ENCODE results near the gene FUZ.

The FUZ gene

DNA sequence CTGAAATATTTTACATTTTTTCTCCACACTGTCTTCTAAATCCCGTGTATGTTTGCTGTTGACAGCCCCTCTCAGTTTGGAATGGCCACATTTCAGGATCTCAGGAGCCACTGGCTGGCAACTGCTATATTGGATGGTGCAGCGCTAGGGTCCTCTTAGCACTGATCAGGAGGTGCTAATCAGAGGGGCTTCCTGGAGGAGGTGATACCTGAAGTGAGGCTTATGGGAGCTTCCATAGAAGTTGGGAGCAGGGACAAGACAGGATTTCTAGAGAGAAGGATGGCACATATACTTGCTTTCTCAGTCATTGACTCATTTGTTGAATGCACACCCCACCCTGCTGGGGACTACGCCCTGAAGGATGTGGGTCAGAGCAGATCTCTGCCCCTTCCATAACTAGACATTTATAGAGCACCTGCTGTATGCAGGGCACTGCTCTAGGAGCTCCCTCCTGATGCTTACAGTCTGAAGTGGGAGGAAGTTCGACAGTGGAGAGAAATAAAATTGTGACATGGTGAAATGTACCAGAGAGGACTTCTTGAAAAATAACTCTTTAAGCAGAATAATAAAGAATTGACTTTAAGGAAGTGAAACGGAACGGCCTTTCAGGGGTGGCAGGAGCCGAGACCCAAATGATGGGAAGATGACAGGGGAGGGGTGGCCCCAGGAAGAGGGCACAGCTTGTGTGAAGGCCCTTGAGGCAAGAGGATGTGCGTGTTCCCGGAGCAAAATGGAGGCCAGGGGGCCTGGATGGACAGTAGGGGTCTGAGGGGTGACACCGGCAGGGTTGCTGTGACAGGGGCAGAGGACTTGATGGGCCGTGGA lies 33.1 kb downstream of the FUZ start:
- DNase-seq (ENCODE audit: low read depth): no peak

DNA sequence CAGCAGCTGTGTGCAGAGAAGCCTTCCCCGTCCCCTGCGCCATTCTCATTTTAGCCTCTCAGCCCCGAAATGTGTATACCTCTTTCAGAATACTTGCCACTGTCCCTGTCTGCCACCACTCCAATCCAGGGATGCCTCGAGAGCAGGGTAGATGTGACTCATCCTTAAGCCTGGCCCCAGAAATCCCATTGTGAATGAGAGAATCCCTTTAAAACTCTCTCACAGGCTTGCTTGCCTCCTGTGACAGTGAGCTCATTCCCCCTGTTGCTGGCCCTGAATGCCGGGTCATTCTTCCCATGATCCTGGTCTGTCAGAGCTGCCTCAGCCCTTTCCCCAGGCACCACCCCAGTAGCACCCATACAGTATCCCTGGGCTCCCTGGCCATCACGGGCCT lies 36.7 kb downstream of the FUZ start:
- DNase-seq (ENCODE audit: low read depth): no peak

DNA sequence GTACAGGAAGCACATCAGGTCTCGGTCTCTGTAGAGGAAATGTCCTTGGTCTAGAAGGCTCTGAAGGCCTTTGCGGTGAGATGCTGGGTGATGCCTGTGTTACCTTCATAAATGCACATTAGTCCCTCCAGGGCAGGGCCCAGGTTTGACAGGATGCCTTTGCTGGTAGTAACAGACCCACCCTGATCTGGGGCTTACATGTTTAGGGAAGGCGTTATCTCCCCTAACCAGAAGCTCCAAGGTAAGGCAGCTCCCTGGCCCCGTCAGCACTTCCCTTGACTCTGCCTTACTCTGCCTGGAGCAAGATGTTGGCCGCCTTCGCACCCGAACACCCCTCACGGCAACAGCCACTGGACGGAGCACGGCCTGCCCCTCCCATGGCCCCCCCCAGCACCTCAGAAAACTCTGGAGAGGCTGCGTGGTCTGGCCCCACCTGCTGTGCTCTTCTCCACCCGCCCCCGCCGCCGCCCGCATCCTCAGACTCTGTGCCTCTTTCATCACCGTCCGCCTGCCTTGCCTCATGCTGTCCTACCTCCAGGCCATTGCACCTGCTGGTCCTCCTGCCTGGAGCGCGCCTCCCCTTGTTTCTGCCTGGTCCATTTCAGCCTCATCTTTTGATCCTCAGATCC lies 37.2 kb downstream of the FUZ start:
- no peak for DNase-seq (ENCODE audit: low read depth)

DNA sequence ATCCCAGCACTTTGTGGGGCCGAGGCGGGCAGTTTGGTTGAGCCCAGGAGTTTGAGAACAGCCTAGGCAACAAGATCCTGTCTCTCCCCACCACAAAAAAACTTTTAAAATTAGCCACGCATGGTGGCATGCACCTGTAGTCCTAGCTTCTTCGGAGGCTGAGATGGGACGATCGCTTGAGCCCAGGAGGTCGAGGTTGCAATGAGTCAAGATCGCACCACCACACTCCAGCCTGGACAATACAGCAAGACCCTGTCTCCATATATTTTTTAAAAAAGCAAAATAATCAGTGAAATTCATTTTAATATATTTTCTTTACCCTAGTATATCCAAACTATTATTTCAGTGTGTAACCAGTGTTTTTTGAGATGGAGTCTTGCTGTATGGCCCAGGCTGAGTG lies 38.1 kb downstream of the FUZ start:
- no peak for DNase-seq (ENCODE audit: low read depth)

DNA sequence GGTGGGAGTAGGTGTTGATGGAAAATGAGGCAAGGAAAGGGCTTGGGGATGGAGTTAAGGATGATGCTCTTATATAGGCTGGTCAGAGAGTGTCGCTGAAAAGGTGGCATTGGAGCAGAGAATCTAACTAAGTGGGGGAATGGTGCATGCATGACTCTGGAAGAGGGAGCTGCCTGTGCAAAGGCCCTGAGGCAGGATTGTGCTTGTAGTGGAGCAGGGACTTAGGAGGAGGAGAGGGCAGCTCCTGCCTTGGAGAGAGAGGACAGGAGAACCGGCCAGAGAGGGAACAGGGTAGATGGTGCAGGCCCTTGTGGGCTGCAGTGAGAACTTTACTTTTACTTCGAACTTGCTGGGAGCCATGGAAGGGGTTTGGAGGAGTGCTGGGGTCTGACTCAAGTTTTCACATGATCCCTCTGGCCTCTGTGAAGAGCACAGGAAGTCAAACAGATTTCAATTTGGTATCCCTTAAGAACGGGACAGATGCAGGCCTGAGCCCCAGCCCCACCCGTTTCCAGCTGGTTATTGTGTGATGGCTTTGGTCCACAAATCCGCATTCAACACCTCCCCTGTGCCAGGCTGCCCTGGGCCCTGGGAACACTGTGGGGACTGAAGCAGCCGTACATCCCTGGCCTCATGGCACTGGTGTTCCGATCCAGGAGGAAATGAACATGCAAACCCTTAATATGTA lies 39.3 kb downstream of the FUZ start:
- no peak for DNase-seq (ENCODE audit: low read depth)

DNA sequence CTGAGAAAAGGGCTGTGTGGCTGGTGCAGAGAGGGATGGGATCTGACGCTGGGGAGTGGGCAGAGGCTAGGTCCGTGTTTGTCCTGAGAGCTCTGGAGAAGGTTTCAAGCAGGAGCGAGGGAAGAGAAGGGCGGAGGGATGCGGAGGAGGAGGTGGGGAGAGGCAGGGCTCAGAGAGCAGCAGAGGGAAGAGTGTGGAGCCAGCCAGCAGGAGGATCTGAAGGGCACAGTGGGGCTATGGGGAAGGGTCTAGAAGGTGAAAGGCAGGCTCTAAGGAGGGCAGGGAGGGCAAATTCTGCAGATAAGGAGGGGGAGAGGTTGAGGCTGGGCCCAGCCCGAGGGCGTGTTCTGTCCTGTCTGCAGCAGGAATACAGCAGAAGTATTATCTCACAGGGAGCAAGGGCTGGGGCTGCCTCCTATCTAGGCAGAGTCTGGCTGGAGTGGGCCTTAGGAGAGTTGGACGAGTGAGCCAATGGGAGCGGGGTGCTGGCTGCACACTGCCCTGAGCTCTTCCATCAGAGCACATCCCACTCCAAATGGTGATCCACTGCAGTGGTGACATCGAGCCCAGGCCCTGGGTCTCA lies 40.2 kb downstream of the FUZ start:
- no peak for DNase-seq (ENCODE audit: low read depth)

DNA sequence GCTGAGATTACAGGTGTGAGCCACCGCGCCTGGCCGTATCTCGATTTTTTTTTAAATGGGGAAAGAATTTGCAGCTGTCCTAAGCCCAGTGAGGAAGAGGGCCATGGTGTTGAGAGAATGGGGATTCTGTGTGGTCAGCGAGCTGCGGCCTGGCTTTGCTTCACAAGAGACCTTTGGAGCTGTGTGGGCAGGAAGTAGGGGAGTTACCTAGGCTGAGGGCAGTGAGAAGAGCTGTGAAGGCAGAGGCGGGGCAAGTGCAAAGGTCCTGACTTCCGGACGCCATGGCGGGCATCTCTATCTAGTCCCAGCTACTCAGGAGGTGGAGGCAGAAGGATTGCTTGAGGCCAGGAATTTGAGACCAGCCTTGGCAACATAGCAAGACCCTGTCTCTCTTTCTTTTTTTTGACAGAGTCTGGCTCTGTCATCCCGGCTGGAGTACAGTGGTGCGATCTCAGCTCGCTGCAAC lies 41.4 kb downstream of the FUZ start:
- no peak for DNase-seq (ENCODE audit: low read depth)

DNA sequence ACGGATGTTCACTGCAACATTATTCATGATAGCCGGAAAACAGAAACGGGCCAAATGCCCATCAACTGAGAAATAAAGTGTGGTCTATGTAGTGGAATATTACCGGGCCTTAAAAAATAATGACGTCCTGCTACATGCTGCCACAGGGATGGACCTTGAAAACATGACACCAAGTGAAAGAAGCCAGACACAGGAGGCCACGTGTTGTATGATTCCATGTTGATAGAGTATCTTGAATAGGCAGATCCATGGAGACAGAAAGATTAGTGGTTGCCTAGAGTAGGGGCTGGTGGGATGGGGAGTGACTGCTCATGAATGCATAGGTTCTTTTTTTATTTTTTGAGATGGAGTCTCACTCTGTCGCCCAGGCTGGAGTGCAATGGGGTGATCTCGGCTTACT lies 42.6 kb downstream of the FUZ start:
- DNase-seq (ENCODE audit: low read depth): no peak

DNA sequence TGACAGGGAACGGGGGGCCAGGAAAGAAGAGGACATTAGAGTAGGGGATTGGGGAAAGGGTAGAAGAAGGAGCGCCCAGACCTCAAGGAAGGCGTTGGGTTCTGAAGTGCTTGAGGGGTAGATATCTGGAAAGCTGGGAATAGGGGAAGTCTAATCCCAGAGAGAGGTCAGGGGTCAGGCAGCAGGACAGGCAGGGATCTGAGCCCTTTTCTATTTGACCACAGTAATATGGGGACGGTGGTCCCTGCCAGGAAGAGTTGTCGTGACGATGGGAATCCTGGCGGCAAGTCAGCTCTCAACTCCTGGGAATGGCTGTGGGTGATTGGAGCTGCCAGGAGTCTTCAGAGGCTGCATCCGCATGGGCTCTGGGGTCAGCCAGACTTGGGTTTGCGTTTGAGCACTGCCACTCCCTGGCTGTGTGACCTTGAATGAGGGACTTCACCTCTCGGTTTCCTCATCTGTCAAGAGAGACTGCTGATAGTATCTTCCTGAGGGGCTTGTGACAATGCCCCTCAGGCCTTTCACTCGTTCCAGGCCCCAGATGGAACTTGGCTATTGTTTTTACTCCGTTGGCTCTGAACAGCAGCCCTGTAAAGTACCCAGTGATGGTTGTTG lies 45.0 kb downstream of the FUZ start:
- no peak for DNase-seq (ENCODE audit: low read depth)

DNA sequence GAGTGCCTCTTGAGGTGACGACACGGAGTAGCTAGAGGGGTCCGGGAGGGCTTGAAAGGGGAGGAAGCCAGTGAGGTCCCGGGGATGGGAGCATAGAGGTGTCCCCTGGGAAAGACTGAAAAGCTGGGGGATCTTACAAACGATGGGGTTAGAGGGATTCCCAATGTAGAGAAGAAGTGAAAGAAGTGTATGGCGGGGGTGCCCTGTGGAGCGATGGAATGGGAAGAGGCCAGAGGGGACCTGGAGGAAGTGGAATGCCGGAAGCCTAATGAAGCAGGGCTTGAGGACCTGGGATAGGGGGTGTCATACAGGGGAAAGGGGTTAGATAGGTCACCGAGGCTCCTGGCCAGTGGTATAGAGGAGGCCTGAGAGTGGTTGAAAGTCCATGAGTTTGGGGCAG lies 45.7 kb downstream of the FUZ start:
- DNase-seq (ENCODE audit: low read depth): no peak

DNA sequence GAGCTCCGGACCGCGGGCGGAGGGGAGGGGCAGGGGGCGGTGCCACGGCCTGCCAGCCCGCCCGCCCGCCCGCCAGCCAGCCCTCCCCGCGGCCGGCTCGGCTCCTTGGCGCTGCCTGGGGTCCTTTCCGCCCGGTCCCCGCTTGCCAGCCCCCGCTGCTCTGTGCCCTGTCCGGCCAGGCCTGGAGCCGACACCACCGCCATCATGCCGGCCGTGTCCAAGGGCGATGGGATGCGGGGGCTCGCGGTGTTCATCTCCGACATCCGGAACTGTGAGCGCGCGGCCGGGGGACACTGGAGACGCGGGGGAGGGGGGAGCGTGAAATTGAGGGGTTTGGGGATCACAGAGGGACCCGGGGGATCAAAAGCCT lies 46.2 kb downstream of the FUZ start, which contains the start of gene AP2A1:
AP2A1 (plus strand) TSS at position 72 of the 370 bp plus-strand sequence; CDS start at position 205, 133 bp downstream.
- no peak for DNase-seq (ENCODE audit: low read depth)

DNA sequence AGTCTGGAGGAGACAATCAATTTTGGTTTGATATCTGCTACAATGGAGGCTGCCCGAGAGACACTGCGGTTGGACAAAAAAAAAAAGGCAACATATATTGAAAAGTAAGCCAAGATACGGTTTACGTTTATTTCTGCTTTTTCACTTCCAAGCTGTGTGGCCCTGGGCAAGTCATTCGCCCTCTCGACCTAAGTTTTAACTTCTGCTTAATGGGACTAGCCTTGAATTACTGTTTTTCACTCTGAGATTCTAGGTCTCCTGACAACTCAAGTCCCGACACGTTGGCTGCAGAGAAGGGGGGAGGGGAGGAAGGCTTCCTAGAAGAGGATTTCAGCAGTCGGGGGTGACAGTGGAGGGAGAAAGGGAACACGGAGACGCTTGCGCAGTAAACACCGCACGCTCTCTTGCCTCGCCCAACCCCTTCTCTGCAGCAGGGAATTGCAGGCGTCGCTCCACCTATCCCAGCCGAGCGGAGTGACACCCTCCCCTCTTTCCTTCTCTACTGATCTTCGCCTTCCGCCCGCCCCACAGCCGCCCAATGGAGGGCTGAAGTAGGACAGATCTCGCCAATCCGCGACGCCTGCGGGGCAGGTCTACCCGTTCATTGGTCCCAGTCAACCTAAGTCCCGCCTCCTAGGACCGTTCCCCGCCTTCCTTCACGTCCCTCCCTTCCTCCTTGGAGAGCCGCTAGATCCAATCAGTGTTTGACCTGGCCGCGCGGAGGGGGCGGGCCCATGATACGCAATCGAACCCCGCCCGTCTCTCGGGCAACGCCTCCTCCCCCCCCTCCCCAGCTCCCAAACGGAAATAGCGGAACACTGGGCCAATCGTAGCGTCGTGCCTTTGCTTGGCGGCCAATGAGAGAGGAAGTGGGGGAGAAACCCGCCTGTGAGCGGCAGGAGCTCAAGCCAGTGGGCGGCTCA lies 46.8 kb downstream of the FUZ start:
- DNase-seq (ENCODE audit: low read depth): peak; percentile 99

DNA sequence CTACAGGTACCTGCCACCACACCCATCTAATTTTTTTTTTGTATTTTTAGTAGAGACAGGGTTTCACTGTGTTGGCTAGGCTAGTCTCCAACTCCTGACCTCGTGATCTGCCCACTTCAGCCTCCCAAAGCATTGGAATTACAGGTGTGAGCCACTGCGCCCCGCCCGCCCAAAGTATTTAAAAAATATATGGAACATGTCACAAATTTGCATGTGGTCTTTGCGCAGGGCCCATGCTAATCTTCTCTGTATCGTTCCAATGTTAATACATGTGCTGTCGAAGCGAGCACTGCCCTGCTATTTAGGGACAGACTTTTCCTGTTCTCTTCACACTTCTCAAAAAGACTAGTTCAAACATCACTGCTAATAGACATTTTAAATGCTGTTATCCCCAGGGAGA lies 48.8 kb downstream of the FUZ start:
- DNase-seq (ENCODE audit: low read depth): no peak

DNA sequence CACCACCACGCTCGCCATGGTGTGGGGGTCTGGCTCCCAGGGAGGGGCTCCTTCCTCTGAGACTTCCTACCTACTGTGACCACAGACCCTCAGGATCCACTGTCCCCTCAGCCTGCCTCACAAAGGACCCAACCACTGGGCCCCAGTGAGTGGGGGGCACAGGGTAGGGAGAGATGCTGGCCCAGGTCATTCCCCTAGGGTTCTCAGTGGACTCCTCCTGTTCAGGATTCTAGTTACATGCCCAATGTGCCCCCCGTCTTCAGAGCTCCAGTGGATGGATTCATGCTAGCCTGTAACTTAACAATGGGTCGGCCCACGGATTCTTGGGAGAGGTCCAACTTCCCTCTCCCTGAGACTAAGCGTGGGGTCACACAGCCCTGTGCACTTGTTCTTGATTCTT lies 49.9 kb downstream of the FUZ start, which contains the start of gene TSKS:
TSKS (minus strand) TSS at position 77 of the 400 bp plus-strand sequence; CDS start at position 18, 59 bp downstream.
- no peak for DNase-seq (ENCODE audit: low read depth)

DNA sequence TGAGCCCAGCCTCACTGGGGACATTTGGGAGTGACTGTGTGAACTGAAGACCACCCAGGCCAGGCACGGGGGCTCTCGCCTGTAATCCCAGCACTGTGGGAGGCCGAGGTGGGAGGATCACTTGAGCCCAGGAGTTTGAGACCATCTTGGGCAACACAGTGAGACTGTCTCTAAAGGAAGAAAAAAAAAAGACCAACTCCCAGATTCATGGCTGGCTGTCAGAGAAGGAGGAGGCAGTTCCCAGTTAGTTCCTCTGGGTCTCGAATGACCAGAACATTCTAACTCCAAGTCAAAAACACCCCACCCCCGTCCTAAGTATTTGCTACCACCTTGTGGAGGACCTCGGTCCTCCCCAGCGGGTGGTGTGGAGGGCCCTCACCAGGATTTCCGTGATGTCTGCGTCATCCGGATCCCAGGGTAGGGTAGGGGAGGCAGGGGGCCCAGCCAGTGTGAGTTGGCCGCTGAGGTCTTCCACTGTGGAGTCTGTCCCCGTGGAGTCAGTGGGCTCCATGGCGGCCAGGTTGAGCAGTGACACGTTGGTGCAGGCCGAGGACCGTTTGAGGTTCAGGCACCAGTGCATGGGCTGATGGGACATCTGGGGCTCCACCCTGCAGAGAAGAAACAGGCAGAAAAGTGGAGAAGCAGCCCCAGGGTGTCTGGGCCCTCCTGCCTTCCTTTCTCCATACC lies 51.3 kb downstream of the FUZ start:
- peak; percentile 45 for DNase-seq (ENCODE audit: low read depth)

DNA sequence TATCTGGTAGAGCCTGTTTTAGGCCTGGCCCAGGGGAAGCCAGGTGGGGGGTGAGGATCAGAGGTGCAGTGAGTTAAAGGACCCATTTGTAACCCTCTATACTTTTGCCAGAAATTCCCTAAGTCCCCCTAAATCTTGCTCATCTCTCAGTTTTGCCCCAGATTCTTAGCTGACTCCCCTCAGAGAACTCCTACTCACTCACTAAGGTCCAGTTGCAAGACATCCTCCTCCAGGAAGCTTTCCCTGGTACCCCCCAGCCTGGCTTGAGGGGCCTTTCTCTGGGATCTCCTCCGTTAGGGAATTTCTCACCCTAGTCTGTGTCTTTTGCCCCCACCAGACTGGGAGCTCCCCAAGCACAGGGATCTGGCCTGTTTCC lies 51.9 kb downstream of the FUZ start:
- DNase-seq (ENCODE audit: low read depth): no peak

DNA sequence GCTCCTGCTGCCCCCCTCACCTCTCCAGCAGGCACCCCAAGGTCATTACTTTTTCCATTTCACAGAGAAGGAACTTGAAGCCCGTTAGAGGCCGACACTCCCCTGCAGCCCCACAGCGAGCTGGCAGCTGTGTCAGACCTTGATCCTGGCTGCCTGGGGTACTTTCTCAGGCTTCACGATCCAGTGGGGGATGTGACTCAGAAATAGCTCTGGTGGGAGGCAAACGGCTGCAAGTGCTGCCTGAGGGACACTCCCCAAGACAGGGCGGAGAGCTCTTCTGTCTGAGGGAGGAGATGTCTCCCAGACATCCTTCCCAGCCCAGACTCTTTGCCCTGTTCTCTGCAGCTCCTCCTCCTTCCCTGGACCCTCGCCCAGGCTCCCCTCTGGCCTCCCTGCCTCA lies 54.8 kb downstream of the FUZ start:
- DNase-seq (ENCODE audit: low read depth): peak; percentile 32

All from GM04503 (cell line).